Parathyroid adenoma (tissue), 2 donors: ENCODE measurements around the gene MCM3AP.

Experiments
- H2AFZ ChIP-seq: fragments of 300-600 bp; sonication (generic); one replicate; pipeline ENCODE4 v1.7.0; 2017; ENCODE audit warnings: antibody characterized with exemption, mild to moderate bottlenecking
- H3K27ac ChIP-seq: fragments of 300-600 bp; sonication (generic); one replicate; pipeline ENCODE4 v1.7.0; 2017
- H3K27me3 ChIP-seq: fragments of 300-600 bp; sonication (generic); one replicate; pipeline ENCODE4 v1.7.0; 2017; ENCODE audit warnings: low read length; ENCODE audit not compliant: control insufficient read depth, insufficient read depth
- H3K36me3 ChIP-seq: fragments of 300-600 bp; sonication (generic); one replicate; pipeline ENCODE4 v1.7.0; 2017; ENCODE audit warnings: low read length; ENCODE audit not compliant: control insufficient read depth, insufficient read depth
- H3K4me1 ChIP-seq: fragments of 300-600 bp; sonication (generic); one replicate; pipeline ENCODE4 v1.7.0; 2017; ENCODE audit warnings: control low read depth
- H3K4me2 ChIP-seq: fragments of 300-600 bp; sonication (generic); one replicate; pipeline ENCODE4 v1.7.0; 2017; ENCODE audit warnings: low read length
- H3K4me3 ChIP-seq: fragments of 300-600 bp; sonication (generic); one replicate; pipeline ENCODE4 v1.7.0; 2017; ENCODE audit warnings: low read depth, low read length
- H3K79me2 ChIP-seq: fragments of 300-600 bp; sonication (generic); one replicate; pipeline ENCODE4 v1.7.0; 2017; ENCODE audit warnings: control low read depth
- H3K9ac ChIP-seq: fragments of 300-600 bp; sonication (generic); one replicate; pipeline ENCODE4 v1.7.0; 2017; ENCODE audit warnings: mild to moderate bottlenecking
- H3K9me3 ChIP-seq: fragments of 300-600 bp; sonication (generic); one replicate; pipeline ENCODE4 v1.7.0; 2017; ENCODE audit warnings: low read length; ENCODE audit not compliant: control insufficient read depth
- CTCF ChIP-seq: fragments of 300-600 bp; sonication (generic); IDR thresholded peaks from one replicate; pipeline ENCODE4 v1.7.0; 2017; ENCODE audit warnings: antibody characterized with exemption, mild to moderate bottlenecking
- donor health status: primary hyperparathyroidism.

MCM3AP gene

GRCh38 chr21:46248827-46249226, 36.6 kb downstream of the MCM3AP start:
- Histone ChIP-seq H2AFZ (no peak overlapping the region), H3K27ac (no peak overlapping the region), H3K36me3 (no peaks in the 10 kb centered on the region)

GRCh38 chr21:46248422-46248782, 37.0 kb downstream of the MCM3AP start:
- no peaks in the 10 kb centered on the region for H3K4me1 ChIP-seq
- H3K4me3 ChIP-seq: no peak overlapping the region
- H2AFZ ChIP-seq: no peak overlapping the region
- H3K36me3 ChIP-seq: no peaks in the 10 kb centered on the region
- H3K4me2 ChIP-seq: no peak overlapping the region
- H3K9ac ChIP-seq: no peak overlapping the region
- TF ChIP-seq CTCF: no peak
- H3K27ac ChIP-seq: no peak overlapping the region
- H3K9me3 ChIP-seq: no peaks in the 10 kb centered on the region
- no peaks in the 10 kb centered on the region for H3K27me3 ChIP-seq
- no peaks in the 10 kb centered on the region for H3K79me2 ChIP-seq

More at GRCh38 chr21:46248827-46249226, 36.6 kb downstream of the MCM3AP start:
- Histone ChIP-seq H3K9me3 (no peaks in the 10 kb centered on the region), H3K27me3 (no peaks in the 10 kb centered on the region), H3K4me2 (no peak overlapping the region), H3K4me1 (no peaks in the 10 kb centered on the region), H3K4me3 (no peak overlapping the region), H3K79me2 (no peaks in the 10 kb centered on the region), H3K9ac (no peak overlapping the region)
- TF ChIP-seq CTCF: no peak

GRCh38 chr21:46247699-46248421, 37.6 kb downstream of the MCM3AP start:
- Histone ChIP-seq H2AFZ (no peak overlapping the region), H3K9me3 (no peaks in the 10 kb centered on the region), H3K27me3 (no peaks in the 10 kb centered on the region), H3K4me1 (no peaks in the 10 kb centered on the region), H3K9ac (no peak overlapping the region), H3K4me3 (no peak overlapping the region), H3K79me2 (no peaks in the 10 kb centered on the region), H3K4me2 (no peak overlapping the region), H3K36me3 (no peaks in the 10 kb centered on the region), H3K27ac (no peak overlapping the region)
- no peak for TF ChIP-seq CTCF

GRCh38 chr21:46246345-46246744, 39.1 kb downstream of the MCM3AP start:
- Histone ChIP-seq H3K27ac (no peak overlapping the region), H3K4me3 (no peak overlapping the region), H3K9me3 (no peaks in the 10 kb centered on the region), H3K4me1 (no peaks in the 10 kb centered on the region), H3K27me3 (no peaks in the 10 kb centered on the region), H3K4me2 (no peak overlapping the region), H3K79me2 (no peaks in the 10 kb centered on the region), H2AFZ (no peak overlapping the region), H3K36me3 (no peaks in the 10 kb centered on the region), H3K9ac (no peak overlapping the region)
- TF ChIP-seq CTCF: no peak

GRCh38 chr21:46245213-46245915, 40.0 kb downstream of the MCM3AP start:
- Histone ChIP-seq H3K36me3 (no peaks in the 10 kb centered on the region), H3K27ac (no peak overlapping the region), H3K4me1 (no peaks in the 10 kb centered on the region), H2AFZ (no peak overlapping the region), H3K27me3 (no peaks in the 10 kb centered on the region), H3K9ac (no peak overlapping the region), H3K4me3 (no peak overlapping the region), H3K4me2 (no peak overlapping the region), H3K79me2 (no peaks in the 10 kb centered on the region), H3K9me3 (no peaks in the 10 kb centered on the region)
- no peak for TF ChIP-seq CTCF
